Measurements from ENCODE around the gene ZNF543.
"Not testable (repeated sequence)": the region's sequence is repeated elsewhere in the genome, so short reads cannot be mapped to it uniquely, and the experiment has no call there.

ZNF543 gene

GRCh38 chr19:57321116-57321515, 844 bp downstream of the ZNF543 start:
- DNase-seq (ENCODE audit: low read depth) = no peak

- DNase-seq (ENCODE audit: low read depth) = no peak
These were observed 1.5 kb downstream of the ZNF543 start for GRCh38 chr19:57321751-57322150.

- DNase-seq (ENCODE audit: low read depth) = no peak
These were observed 4.7 kb downstream of the ZNF543 start for GRCh38 chr19:57324992-57325391.

- DNase-seq (ENCODE audit: low read depth) = no peak
These were observed 7.7 kb downstream of the ZNF543 start for GRCh38 chr19:57327993-57328392.

- DNase-seq (ENCODE audit: low read depth) = no peak
These were observed 13.9 kb downstream of the ZNF543 start for GRCh38 chr19:57334191-57334590.

GRCh38 chr19:57338877-57339276, 18.6 kb downstream of the ZNF543 start:
- DNase-seq (ENCODE audit: low read depth) = no peak

GRCh38 chr19:57342582-57342981, 22.3 kb downstream of the ZNF543 start:
- no peak for DNase-seq (ENCODE audit: low read depth)

GRCh38 chr19:57348136-57348535, 27.9 kb downstream of the ZNF543 start:
- DNase-seq (ENCODE audit: low read depth) = no peak

- DNase-seq (ENCODE audit: low read depth) = peak; percentile 87
These were observed 30.9 kb downstream of the ZNF543 start, which contains the start of gene ZNF304 for GRCh38 chr19:57350877-57351805. Gene ZNF304 (plus strand): TSS chr19:57351271. CDS start chr19:57351665, 394 bp downstream.

GRCh38 chr19:57351867-57352266, 31.6 kb downstream of the ZNF543 start:
- no peak for DNase-seq (ENCODE audit: low read depth)

- no peak for DNase-seq (ENCODE audit: low read depth)
These were observed 35.6 kb downstream of the ZNF543 start for GRCh38 chr19:57355916-57356315.

GRCh38 chr19:57357406-57357805, 37.1 kb downstream of the ZNF543 start:
- no peak for DNase-seq (ENCODE audit: low read depth)

- no peak for DNase-seq (ENCODE audit: low read depth)
These were observed 39.0 kb downstream of the ZNF543 start for GRCh38 chr19:57359300-57359699.

- DNase-seq (ENCODE audit: low read depth) = no peak
These were observed 42.1 kb downstream of the ZNF543 start for GRCh38 chr19:57362419-57362818.

GRCh38 chr19:57362997-57363687, 42.9 kb downstream of the ZNF543 start, which contains the start of the genes TRAPPC2B and ZNF547:
Gene TRAPPC2B (plus strand): TSS chr19:57363551. CDS start chr19:57364834, 1,283 bp downstream.
Gene ZNF547 (plus strand): TSS chr19:57363551. CDS start chr19:57368556, 5,005 bp downstream.
- DNase-seq (ENCODE audit: low read depth) = peak; percentile 99

GRCh38 chr19:57363688-57364181, 43.5 kb downstream of the ZNF543 start:
- no peak for DNase-seq (ENCODE audit: low read depth)

- no peak for DNase-seq (ENCODE audit: low read depth)
These were observed 46.5 kb downstream of the ZNF543 start for GRCh38 chr19:57366776-57367175.

- DNase-seq (ENCODE audit: low read depth) = no peak
These were observed 53.9 kb downstream of the ZNF543 start for GRCh38 chr19:57374179-57374578.

- DNase-seq (ENCODE audit: low read depth) = not testable (repeated sequence)
These were observed 54.4 kb downstream of the ZNF543 start for GRCh38 chr19:57374647-57375046.

GRCh38 chr19:57376151-57376550, 55.9 kb downstream of the ZNF543 start:
- DNase-seq (ENCODE audit: low read depth) = no peak

GRCh38 chr19:57377498-57378146, 57.4 kb downstream of the ZNF543 start:
- no peak for DNase-seq (ENCODE audit: low read depth)

Measured in fibroblast of the conjunctiva (primary cell).